SK-N-SH treated with all-trans-retinoic acid at 6 μM for 48 hours (cell line): ENCODE data around the gene PILRA.

Source experiments
- ARNTL ChIP-seq: fragments of 450-650 bp; formaldehyde crosslinking; IDR thresholded peaks from 2 replicates; pipeline ENCODE4 v1.5.0; 2020; ENCODE audit warnings: low read depth, mild to moderate bottlenecking, moderate library complexity, borderline replicate concordance
- BACH2 ChIP-seq: fragments of 250-450 bp; sonication (Bioruptor Pico); IDR thresholded peaks from 2 replicates; pipeline ENCODE4 v1.9.0; 2021; ENCODE audit warnings: mild to moderate bottlenecking, borderline replicate concordance
- POU6F1 ChIP-seq: fragments of 250-450 bp; sonication (Bioruptor Pico); IDR thresholded peaks from 2 replicates; pipeline ENCODE4 v1.8.0; 2021; ENCODE audit warnings: low read depth, mild to moderate bottlenecking, moderate library complexity, borderline replicate concordance
- RARB ChIP-seq: fragments of 250-450 bp; sonication (Bioruptor Pico); IDR thresholded peaks from 2 replicates; pipeline ENCODE4 v1.8.0; 2021; ENCODE audit warnings: mild to moderate bottlenecking, moderate library complexity
- TCF4 ChIP-seq: fragments of 250-450 bp; sonication (Bioruptor Pico); IDR thresholded peaks from 2 replicates; pipeline ENCODE4 v1.8.0; 2021; ENCODE audit warnings: mild to moderate bottlenecking, moderate library complexity, borderline replicate concordance
- ZFP3 ChIP-seq: fragments of 250-450 bp; sonication (Bioruptor Pico); IDR thresholded peaks from 2 replicates; pipeline ENCODE4 v1.5.0; 2020; ENCODE audit warnings: mild to moderate bottlenecking, moderate library complexity
- TF ChIP-seq, protein P1 (sequence below): fragments of 250-450 bp; sonication (Bioruptor Pico); IDR thresholded peaks from 2 replicates; pipeline ENCODE4 v1.5.0; 2020; ENCODE audit warnings: mild to moderate bottlenecking, moderate library complexity
- TF ChIP-seq, protein P2 (sequence below): fragments of 250-450 bp; sonication (Bioruptor Pico); IDR thresholded peaks from 2 replicates; pipeline ENCODE4 v1.5.1; 2021; ENCODE audit warnings: mild to moderate bottlenecking, moderate library complexity

DNA sequence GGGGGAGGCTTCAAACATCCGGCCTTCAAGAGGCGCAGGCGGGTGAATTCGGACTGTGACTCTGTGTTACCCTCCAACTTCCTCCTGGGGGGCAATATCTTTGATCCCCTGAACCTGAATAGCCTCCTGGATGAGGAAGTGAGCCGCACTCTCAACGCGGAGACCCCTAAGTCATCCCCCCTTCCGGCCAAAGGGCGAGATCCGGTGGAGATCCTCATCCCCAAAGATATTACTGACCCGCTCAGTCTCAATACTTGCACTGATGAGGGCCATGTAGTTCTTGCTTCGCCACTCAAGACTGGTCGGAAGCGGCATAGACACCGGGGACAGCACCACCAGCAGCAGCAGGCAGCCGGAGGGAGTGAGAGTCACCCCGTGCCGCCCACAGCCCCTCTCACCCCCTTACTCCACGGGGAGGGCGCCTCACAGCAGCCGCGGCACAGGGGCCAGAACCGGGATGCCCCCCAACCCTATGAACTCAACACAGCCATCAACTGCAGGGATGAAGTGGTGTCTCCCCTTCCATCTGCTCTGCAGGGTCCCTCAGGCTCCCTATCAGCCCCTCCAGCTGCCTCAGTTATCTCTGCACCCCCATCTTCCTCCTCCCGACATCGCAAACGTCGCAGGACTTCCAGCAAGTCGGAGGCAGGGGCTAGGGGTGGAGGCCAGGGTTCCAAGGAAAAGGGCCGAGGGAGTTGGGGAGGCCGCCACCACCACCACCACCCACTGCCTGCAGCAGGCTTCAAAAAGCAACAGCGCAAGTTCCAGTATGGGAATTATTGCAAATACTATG lies 57.4 kb downstream of the PILRA start:
- TF ChIP-seq, protein P1, sequence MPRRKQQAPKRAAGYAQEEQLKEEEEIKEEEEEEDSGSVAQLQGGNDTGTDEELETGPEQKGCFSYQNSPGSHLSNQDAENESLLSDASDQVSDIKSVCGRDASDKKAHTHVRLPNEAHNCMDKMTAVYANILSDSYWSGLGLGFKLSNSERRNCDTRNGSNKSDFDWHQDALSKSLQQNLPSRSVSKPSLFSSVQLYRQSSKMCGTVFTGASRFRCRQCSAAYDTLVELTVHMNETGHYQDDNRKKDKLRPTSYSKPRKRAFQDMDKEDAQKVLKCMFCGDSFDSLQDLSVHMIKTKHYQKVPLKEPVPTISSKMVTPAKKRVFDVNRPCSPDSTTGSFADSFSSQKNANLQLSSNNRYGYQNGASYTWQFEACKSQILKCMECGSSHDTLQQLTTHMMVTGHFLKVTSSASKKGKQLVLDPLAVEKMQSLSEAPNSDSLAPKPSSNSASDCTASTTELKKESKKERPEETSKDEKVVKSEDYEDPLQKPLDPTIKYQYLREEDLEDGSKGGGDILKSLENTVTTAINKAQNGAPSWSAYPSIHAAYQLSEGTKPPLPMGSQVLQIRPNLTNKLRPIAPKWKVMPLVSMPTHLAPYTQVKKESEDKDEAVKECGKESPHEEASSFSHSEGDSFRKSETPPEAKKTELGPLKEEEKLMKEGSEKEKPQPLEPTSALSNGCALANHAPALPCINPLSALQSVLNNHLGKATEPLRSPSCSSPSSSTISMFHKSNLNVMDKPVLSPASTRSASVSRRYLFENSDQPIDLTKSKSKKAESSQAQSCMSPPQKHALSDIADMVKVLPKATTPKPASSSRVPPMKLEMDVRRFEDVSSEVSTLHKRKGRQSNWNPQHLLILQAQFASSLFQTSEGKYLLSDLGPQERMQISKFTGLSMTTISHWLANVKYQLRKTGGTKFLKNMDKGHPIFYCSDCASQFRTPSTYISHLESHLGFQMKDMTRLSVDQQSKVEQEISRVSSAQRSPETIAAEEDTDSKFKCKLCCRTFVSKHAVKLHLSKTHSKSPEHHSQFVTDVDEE (CRISPR knock-in tag): no peak
- no peak for TF ChIP-seq RARB (CRISPR knock-in tag)
- no peak for TF ChIP-seq ZFP3
- TF ChIP-seq POU6F1: no peak
- no peak for TF ChIP-seq BACH2
- TF ChIP-seq ARNTL (CRISPR knock-in tag): no peak
- TF ChIP-seq, protein P2, sequence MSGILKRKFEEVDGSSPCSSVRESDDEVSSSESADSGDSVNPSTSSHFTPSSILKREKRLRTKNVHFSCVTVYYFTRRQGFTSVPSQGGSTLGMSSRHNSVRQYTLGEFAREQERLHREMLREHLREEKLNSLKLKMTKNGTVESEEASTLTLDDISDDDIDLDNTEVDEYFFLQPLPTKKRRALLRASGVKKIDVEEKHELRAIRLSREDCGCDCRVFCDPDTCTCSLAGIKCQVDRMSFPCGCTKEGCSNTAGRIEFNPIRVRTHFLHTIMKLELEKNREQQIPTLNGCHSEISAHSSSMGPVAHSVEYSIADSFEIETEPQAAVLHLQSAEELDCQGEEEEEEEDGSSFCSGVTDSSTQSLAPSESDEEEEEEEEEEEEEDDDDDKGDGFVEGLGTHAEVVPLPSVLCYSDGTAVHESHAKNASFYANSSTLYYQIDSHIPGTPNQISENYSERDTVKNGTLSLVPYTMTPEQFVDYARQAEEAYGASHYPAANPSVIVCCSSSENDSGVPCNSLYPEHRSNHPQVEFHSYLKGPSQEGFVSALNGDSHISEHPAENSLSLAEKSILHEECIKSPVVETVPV: no peak
- no peak for TF ChIP-seq TCF4 (CRISPR knock-in tag)
